ENCODE results near the gene PKN1. TPM values are rescaled to one million over a fixed set of nuclear protein-coding genes. Genes with fewer than 3 reads are reported as not detected.
A peak's percentile ranks its signal among the peaks of the same experiment; 100 is the strongest.
"Not testable (repeated sequence)": the region's sequence is repeated elsewhere in the genome, so short reads cannot be mapped to it uniquely, and the experiment has no call there.

Gene PKN1
- total RNA-seq, 1 donor: 177 TPM

DNA sequence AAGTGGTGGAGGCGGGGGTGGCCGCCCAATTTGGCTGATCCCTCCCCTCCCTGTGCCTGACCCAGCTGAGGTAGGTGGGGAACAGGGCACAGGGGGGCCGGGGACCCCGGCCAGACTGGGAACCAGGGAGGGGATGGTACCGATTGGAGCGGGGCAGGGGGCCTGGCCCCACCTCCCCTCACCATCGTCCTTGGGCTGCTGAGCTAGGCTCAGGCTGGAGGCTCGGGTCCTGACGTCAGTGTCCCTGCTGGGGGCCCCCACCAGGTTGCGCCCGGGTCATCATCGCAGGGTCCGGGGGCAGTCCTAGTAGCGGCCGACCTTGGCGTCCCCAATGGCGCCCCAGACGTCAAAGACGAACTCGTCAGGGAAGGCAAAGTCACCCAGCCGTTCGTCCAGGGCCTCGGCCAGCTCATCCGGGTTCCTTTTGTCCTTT is 45.0 kb downstream of the PKN1 start:
- no peak for DNase-seq (ENCODE audit: low read depth in 2 of 3, low spot score in 2 of 3)

GRCh38 chr19:14479309-14479974 is 46.3 kb downstream of the PKN1 start:
- DNase-seq (ENCODE audit: low read depth in 2 of 3, low spot score in 2 of 3): no peak

DNA sequence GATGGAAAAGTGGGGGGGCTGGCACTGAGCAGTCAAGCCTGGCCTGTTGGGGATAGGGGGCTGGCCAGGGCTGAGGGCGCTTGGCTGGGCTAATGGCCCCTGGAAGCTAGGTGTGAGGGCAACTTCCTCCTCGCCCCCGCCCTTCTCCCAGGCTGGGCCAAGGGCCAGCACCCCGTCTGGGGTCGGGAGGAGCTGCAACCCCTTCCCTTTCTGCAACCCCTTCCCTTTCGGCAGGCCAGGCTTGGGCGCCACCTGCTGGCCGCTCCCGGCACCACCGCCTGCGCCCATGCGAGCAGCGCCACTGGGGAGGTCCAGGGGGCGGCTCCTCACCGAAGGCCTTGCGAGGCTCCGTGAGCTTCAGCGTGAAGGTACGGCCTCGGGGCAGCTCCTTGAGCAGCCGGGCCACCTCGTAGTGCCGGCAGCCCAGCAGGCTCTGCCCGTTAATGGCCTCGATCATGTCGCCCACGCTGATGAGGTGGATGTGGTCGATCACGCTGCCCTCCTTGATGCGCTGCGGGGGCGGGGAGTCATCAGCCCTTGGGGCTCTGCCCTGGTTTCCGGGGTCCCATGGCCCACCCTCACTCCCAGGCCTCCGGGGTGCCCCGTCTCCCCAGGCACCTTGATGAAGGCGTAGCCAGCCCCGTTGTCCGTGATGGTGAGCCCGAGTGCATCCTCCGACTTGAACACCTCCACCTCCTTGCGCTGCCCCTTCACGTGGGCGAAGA is 47.0 kb downstream of the PKN1 start:
- DNase-seq (ENCODE audit: low read depth in 2 of 3, low spot score in 2 of 3): peak in 2 of 3 donors; percentile 68 to 73

DNA sequence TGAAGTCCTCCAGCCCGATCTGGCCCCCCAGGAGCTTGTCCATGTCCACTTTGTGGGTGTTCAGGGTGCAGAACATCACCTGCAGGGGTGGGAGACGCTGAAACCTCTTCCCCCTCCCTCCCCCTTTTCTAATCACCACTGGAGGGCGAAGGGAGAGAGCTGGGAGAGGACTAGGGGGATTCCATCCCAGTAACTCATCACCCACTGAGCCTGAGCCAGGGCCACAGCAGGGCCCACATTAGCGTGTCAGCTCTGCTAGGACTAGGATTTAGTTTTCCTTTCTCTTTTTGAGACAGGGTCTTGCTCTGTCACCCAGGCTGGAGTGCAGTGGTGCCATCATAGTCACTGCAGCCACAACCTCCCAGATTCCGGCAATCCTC is 47.6 kb downstream of the PKN1 start:
- no peak for DNase-seq (ENCODE audit: low read depth in 2 of 3, low spot score in 2 of 3)

GRCh38 chr19:14482172-14482941 is 49.3 kb downstream of the PKN1 start:
- no peak for DNase-seq (ENCODE audit: low read depth in 2 of 3, low spot score in 2 of 3)

- DNase-seq (ENCODE audit: low read depth in 2 of 3, low spot score in 2 of 3): no peak
These were observed 54.4 kb downstream of the PKN1 start for GRCh38 chr19:14487370-14488125.

GRCh38 chr19:14492756-14493337 is 59.7 kb downstream of the PKN1 start:
- no peak for DNase-seq (ENCODE audit: low read depth in 2 of 3, low spot score in 2 of 3)

- DNase-seq (ENCODE audit: low read depth in 2 of 3, low spot score in 2 of 3): no peak
These were observed 61.3 kb downstream of the PKN1 start for GRCh38 chr19:14494411-14494810.

GRCh38 chr19:14494910-14495671 is 62.0 kb downstream of the PKN1 start:
- DNase-seq (ENCODE audit: low read depth in 2 of 3, low spot score in 2 of 3): no peak

GRCh38 chr19:14495672-14496028 is 62.5 kb downstream of the PKN1 start:
- DNase-seq (ENCODE audit: low read depth in 2 of 3, low spot score in 2 of 3): no peak

DNA sequence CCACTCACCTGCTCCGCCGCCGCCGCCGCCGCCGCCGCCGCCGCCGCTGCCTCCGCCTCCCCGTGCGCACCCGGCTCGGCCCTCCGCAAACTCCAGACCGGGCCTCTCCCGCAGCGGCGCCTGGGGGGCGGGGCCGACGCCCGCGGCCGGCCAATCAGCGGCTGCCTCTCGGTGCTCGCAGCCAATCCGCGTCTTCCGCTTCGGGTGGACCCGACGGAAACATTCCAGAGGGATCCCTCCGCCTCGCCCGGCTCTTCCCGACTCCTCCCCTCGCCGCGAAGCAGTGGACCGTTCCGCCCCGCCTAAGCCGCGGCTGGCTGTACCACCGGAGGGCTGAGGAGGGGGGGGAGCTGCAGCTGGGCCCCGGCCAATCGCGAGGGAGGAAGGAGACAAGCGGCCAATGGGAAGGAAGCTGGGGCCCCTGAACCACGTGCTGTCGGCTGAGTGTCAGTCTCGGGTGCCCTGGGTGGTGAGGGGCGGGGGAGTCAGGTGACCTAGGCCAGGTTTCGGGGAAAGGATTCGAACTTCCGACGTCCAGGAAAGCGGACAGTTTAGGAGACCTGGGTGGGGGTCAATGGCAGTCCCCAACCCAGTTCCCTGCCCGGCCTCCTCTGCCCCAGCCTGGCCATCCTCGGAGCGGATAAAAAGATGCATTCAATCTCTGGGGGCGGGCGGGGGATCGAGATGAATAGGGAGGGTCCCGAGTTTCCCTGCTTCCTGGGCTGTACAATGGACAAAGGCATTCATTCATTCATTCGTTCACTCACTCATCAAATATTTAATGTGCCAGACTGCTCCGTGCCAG is 63.1 kb downstream of the PKN1 start, which contains the start of gene GIPC1:
Gene GIPC1, minus strand, starts transcription at position 99 of the 805 bp plus-strand sequence. CDS start 13,151 bp downstream, outside the sequence.
- peak; percentile 71 to 87 (median 84) for DNase-seq (ENCODE audit: low read depth in 2 of 3, low spot score in 2 of 3)

DNA sequence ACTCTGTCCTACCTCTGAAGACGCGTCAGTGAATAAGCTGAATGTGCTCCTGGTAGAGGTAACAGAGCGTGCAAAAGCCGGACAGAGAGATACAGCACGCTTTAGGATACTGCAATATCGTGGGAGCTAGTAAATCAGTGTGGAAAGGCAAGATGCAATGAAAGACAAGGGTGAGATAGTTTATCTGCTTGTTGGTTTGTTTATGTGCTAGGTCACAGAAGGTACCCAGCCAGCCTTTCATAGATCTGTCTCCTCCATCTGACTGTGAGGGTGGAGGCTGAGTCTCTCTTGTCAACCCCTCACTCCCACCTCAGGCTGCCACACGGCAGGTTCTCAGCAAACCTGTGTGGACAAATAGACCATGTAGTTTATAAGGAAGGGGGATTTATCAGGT is 63.7 kb downstream of the PKN1 start:
- no peak for DNase-seq (ENCODE audit: low read depth in 2 of 3, low spot score in 2 of 3)

GRCh38 chr19:14497228-14497921 is 64.3 kb downstream of the PKN1 start:
- DNase-seq (ENCODE audit: low read depth in 2 of 3, low spot score in 2 of 3): no peak

DNA sequence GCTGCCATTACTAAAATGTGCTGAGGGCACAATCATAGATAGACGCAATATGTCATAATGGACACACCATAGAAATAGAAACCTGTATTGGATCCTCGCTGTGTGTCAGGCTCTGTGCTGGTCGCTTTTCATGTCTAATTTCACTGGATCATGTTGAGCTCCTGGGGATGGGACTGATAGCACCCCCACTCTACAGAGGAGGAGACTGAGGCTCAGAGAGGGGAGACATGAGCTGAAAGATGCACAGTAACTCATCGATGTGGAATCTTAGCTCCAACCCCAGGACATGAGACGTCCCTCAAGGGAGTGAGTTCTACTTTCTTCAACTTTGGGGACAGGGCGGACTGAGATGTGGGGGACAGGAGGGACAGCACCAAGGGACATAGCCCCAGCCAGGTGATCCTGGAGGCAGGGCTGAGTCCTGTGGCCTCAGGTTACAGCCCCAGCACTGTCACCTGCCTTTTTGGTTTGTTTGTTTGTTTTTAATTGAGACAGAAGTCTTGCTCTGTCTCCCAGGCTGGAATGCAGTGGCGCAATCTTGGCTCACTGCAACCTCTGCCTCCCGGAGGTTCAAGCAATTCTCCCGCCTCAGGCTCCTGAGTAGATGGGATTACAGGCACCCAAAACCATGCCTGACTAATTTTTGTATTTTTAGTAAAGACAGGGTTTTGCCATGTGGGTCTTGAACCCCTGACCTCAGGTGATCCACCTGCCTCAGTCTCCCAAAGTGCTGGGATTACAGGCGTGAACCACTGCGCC is 69.4 kb downstream of the PKN1 start:
- DNase-seq (ENCODE audit: low read depth in 2 of 3, low spot score in 2 of 3): no peak

DNA sequence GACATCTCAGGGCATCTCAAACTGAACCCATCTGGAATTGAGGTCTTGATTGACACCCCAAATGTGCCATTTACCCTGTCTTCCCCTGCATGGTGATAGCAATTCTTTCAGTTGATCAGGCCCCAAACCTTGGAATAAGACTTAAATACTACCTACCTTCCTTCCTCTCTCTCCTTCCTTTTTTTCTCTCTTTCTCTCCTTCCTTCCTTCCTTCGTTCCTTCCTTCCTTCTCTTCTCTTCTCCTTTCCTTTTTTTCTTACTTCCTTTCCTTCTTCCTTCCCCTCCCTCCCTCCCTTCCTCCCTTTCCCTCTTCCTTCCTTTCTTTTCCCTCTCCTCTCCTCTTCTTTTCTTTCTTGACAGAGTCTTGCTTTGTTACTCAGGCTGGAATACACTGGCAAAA is 70.2 kb downstream of the PKN1 start:
- no peak for DNase-seq (ENCODE audit: low read depth in 2 of 3, low spot score in 2 of 3)

DNA sequence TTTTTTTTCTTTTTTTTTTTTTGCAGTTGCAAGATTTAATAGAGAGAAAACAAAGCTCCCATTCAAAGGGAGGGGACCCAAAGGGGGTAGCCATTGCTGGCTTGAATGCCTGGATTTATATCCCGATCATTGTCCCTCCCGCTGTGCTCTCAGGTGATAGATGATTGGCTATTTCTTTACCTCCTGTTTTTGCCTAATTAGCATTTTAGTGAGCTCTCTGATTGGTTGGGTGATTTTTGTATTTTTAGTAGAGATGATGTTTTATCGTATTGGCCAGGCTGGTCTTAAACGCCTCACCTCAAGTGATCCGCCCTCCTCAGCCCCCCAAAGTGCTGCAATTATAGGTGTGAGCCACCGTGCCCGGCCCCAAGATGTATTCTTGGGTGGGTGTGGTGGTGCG is 71.5 kb downstream of the PKN1 start:
- not testable (repeated sequence) for DNase-seq (ENCODE audit: low read depth in 2 of 3, low spot score in 2 of 3)

- peak; percentile 49 to 85 (median 75) for DNase-seq (ENCODE audit: low read depth in 2 of 3, low spot score in 2 of 3)
These were observed 72.6 kb downstream of the PKN1 start for GRCh38 chr19:14505488-14506239.
